ENCODE measurements around the gene LTK.

GRCh38 chr15:41512940-41513505 is 604 bp downstream of the LTK start:
- TF ChIP-seq POLR2A (IDR thresholded peaks at IDR 0.05) (no peak), CTCF (IDR thresholded peaks at IDR 0.05) (no peak)

All from thyroid gland (tissue), 4 donors.